ENCODE results near the gene MIS12. TPM values are rescaled to one million over a fixed set of nuclear protein-coding genes. Genes with fewer than 3 reads are reported as not detected.
A peak's percentile ranks its signal among the peaks of the same experiment; 100 is the strongest.

MIS12 gene
- total and polyA plus RNA-seq, 9 of the 15 experiments (the other 6 are each of a cell fraction or from before 2014, with no cell fraction given) = 13.5 to 31.9 (median 25.5) TPM

DNA sequence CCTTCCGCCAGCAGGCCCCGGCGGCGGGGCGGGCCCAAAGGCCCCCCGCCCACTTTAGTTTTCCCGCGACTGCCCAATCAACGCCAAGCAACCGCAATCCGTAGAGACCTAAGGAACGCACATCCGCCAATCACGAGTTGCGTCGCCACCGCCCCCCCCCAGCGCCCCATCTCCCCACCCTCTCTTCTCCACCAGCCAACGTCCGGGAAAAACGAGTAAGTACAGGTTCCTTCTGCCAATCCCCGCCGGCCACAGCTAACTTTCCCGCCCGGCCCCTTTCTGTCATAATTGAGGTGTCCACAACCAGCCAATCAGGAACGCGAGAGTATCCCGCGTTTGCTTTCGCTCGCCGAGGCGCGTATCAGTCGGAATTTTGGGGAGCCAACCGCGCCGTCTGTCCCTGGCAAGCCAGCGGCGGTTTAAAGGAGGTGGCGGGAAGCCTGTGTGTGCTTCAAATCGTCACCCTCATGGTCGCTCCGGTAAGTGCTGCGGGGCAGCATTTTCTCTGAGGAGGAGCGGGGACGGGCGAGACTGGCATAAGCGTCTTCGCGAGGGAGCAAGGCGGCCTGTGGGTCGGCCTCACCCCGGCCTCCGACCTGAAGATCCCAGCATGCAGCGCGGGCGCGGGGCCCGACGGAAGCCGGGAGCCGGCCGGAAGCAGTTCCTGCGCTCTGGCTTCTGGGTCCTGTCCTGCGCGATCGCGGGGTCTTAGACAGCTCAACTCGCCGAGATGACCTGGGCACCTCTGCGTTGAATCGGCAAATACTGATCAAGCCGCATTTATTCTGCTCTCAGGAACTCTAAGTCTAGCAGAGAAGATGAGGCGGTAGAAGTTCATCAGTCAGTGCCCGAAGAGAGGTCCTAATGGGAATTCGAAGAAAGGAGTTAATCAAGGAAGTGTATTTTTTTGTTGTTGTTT, at the start of gene MIS12 (continued):
- TF ChIP-seq, protein P1, sequence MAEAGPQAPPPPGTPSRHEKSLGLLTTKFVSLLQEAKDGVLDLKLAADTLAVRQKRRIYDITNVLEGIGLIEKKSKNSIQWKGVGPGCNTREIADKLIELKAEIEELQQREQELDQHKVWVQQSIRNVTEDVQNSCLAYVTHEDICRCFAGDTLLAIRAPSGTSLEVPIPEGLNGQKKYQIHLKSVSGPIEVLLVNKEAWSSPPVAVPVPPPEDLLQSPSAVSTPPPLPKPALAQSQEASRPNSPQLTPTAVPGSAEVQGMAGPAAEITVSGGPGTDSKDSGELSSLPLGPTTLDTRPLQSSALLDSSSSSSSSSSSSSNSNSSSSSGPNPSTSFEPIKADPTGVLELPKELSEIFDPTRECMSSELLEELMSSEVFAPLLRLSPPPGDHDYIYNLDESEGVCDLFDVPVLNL (CRISPR knock-in tag; IDR thresholded peaks at IDR 0.05; ENCODE audit: low read depth) = peak; percentile 87; the same call in 1 of the 2 replicates
- TF ChIP-seq THAP12 (CRISPR knock-in tag; IDR thresholded peaks at IDR 0.05) = peak; percentile 70; the same call in 1 of the 2 replicates
- peak; percentile 48; the same call in 1 of the 2 replicates for TF ChIP-seq CBX1 (IDR thresholded peaks at IDR 0.05; ENCODE audit: low read depth)
- no peak for TF ChIP-seq UBTF (IDR thresholded peaks at IDR 0.05; ENCODE audit: borderline replicate concordance in 1 of 2, low read depth in 2 of 2, low read length in 2 of 2)
- TF ChIP-seq BRD4 (IDR thresholded peaks at IDR 0.05) = no peak; the same call in 1 of the 2 replicates
- peak; percentile 23; the same call in 1 of the 2 replicates for TF ChIP-seq JUN (IDR thresholded peaks at IDR 0.05; ENCODE audit: borderline replicate concordance, low read depth, low read length)
- peak; percentile 9; the same call in 1 of the 2 replicates for TF ChIP-seq JUN (CRISPR knock-in tag; IDR thresholded peaks at IDR 0.05; ENCODE audit: borderline replicate concordance)
- peak; percentile 48; the same call in 1 of the 2 replicates for TF ChIP-seq TEAD4 (IDR thresholded peaks at IDR 0.05; ENCODE audit: low read length)
- TF ChIP-seq TEAD4 (CRISPR knock-in tag; IDR thresholded peaks at IDR 0.05; ENCODE audit: borderline replicate concordance) = no peak
- peak; percentile 38 for TF ChIP-seq RBM25 (IDR thresholded peaks at IDR 0.05; ENCODE audit: low read depth, low read length, severe bottlenecking)
- TF ChIP-seq ZSCAN32 (CRISPR knock-in tag; IDR thresholded peaks at IDR 0.05) = no peak
- TF ChIP-seq NRF1 (conservative IDR thresholded peaks at IDR 0.05 in 1 of 2, IDR thresholded peaks at IDR 0.05 in 1 of 2) = peak; percentile 66 to 70
- peak; percentile 72 for TF ChIP-seq RBBP5 (IDR thresholded peaks at IDR 0.05; ENCODE audit: borderline replicate concordance, insufficient read depth, low read length, poor library complexity, severe bottlenecking)
- peak; percentile 69 for TF ChIP-seq TAF9B (IDR thresholded peaks at IDR 0.05; ENCODE audit: partially characterized antibody)
- TF ChIP-seq, protein P2, sequence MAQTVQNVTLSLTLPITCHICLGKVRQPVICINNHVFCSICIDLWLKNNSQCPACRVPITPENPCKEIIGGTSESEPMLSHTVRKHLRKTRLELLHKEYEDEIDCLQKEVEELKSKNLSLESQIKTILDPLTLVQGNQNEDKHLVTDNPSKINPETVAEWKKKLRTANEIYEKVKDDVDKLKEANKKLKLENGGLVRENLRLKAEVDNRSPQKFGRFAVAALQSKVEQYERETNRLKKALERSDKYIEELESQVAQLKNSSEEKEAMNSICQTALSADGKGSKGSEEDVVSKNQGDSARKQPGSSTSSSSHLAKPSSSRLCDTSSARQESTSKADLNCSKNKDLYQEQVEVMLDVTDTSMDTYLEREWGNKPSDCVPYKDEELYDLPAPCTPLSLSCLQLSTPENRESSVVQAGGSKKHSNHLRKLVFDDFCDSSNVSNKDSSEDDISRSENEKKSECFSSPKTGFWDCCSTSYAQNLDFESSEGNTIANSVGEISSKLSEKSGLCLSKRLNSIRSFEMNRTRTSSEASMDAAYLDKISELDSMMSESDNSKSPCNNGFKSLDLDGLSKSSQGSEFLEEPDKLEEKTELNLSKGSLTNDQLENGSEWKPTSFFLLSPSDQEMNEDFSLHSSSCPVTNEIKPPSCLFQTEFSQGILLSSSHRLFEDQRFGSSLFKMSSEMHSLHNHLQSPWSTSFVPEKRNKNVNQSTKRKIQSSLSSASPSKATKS (CRISPR knock-in tag; IDR thresholded peaks at IDR 0.05) = no peak

Measured in K562 (cell line).